Trophoblast cell (in vitro differentiated cells and primary cell): ENCODE results near the gene MSI1.
A peak's percentile ranks its signal among the peaks of the same experiment; 100 is the strongest.

Experiments used
- DNase-seq, 2 donors: peaks; one replicate each; pipeline ENCODE4 v3.0.0-alpha.2; 2016
- H2AFZ ChIP-seq: 2 replicates; pipeline ENCODE4 v1.6.1; 2013; ENCODE audit warnings: low read length, moderate library complexity, mild to moderate bottlenecking; ENCODE audit not compliant: insufficient read depth, poor library complexity
- H2AK5ac ChIP-seq: 2 replicates; pipeline ENCODE4 v1.6.1; 2013; ENCODE audit warnings: mild to moderate bottlenecking, low read length
- H2BK120ac ChIP-seq: 2 replicates; pipeline ENCODE4 v1.6.1; 2013; ENCODE audit warnings: low read length, mild to moderate bottlenecking, moderate library complexity; ENCODE audit not compliant: insufficient read depth, poor library complexity
- H2BK12ac ChIP-seq: 2 replicates; pipeline ENCODE4 v1.6.1; 2013; ENCODE audit warnings: mild to moderate bottlenecking, low read length, moderate library complexity
- H2BK5ac ChIP-seq: 2 replicates; pipeline ENCODE4 v1.6.1; 2013; ENCODE audit warnings: low read length, low read depth, moderate library complexity, mild to moderate bottlenecking; ENCODE audit not compliant: poor library complexity
- H3K14ac ChIP-seq: 2 replicates; pipeline ENCODE4 v1.6.1; 2013; ENCODE audit warnings: mild to moderate bottlenecking, low read length
- H3K18ac ChIP-seq: 2 replicates; pipeline ENCODE4 v1.6.1; 2013; ENCODE audit warnings: mild to moderate bottlenecking, low read length
- H3K23ac ChIP-seq: 2 replicates; pipeline ENCODE4 v1.6.1; 2013; ENCODE audit warnings: low read length
- H3K27ac ChIP-seq: 2 replicates; pipeline ENCODE4 v1.5.1; 2013; ENCODE audit warnings: low read depth, mild to moderate bottlenecking, inconsistent platforms, low read length, moderate library complexity
- H3K27me3 ChIP-seq: 2 replicates; pipeline ENCODE4 v1.6.1; 2013; ENCODE audit warnings: inconsistent platforms, mild to moderate bottlenecking, low read length, moderate library complexity; ENCODE audit not compliant: insufficient read depth
- H3K36me3 ChIP-seq, 2 experiments: 1 replicate in 1 of 2; 2 replicates in 1 of 2; pipeline ENCODE4 v1.6.1; 2013; ENCODE audit warnings: low read length in 2 of 2, mild to moderate bottlenecking in 2 of 2, moderate library complexity in 1 of 2; ENCODE audit not compliant: insufficient read depth in 2 of 2, control insufficient read depth in 1 of 2
- H3K4ac ChIP-seq: 2 replicates; pipeline ENCODE4 v1.6.1; 2013; ENCODE audit warnings: low read depth, mild to moderate bottlenecking, low read length, moderate library complexity
- H3K4me1 ChIP-seq, 2 experiments: 1 replicate in 1 of 2; 2 replicates in 1 of 2; pipeline ENCODE4 v1.6.1; 2013; ENCODE audit warnings: low read length in 2 of 2, mild to moderate bottlenecking in 2 of 2, moderate library complexity in 1 of 2; ENCODE audit not compliant: insufficient read depth in 2 of 2, control insufficient read depth in 1 of 2
- H3K4me2 ChIP-seq: 2 replicates; pipeline ENCODE4 v1.6.1; 2013; ENCODE audit warnings: inconsistent platforms, mild to moderate bottlenecking, low read length, moderate library complexity
- H3K4me3 ChIP-seq: 2 replicates; pipeline ENCODE4 v1.5.1; 2013; ENCODE audit warnings: mild to moderate bottlenecking, low read depth, low read length, inconsistent platforms
- H3K79me1 ChIP-seq: one replicate; pipeline ENCODE4 v1.6.1; 2013; ENCODE audit warnings: low read length
- H3K79me2 ChIP-seq: 2 replicates; pipeline ENCODE4 v1.6.1; 2013; ENCODE audit warnings: low read length, mild to moderate bottlenecking; ENCODE audit not compliant: control insufficient read depth, insufficient read depth, poor library complexity
- H3K9ac ChIP-seq: 2 replicates; pipeline ENCODE4 v1.6.1; 2013; ENCODE audit warnings: mild to moderate bottlenecking, low read length
- H3K9me3 ChIP-seq: 2 replicates; pipeline ENCODE4 v1.6.1; 2013; ENCODE audit warnings: low read depth, mild to moderate bottlenecking, control low read depth, inconsistent platforms, low read length; ENCODE audit not compliant: insufficient read depth
- H4K12ac ChIP-seq: 2 replicates; pipeline ENCODE4 v1.6.1; 2013; ENCODE audit warnings: low read depth, mild to moderate bottlenecking, low read length, moderate library complexity
- H4K8ac ChIP-seq: 2 replicates; pipeline ENCODE4 v1.6.1; 2013; ENCODE audit warnings: low read depth, mild to moderate bottlenecking, low read length, moderate library complexity
- H4K91ac ChIP-seq: one replicate; pipeline ENCODE4 v1.6.1; 2013; ENCODE audit warnings: low read depth, mild to moderate bottlenecking, low read length, moderate library complexity
- WGBS: extraction: QIAGEN DNeasy Blood & Tissue Kit; methylation state at CpG from one replicate; pipeline ENCODE4 v1.1.7; 2013; ENCODE audit warnings: missing lambda C conversion rate; ENCODE audit not compliant: insufficient read length, insufficient coverage; ENCODE audit errors: extremely low coverage; 5-methylcytosine and 5-hydroxymethylcytosine counted together

The MSI1 gene

DNA sequence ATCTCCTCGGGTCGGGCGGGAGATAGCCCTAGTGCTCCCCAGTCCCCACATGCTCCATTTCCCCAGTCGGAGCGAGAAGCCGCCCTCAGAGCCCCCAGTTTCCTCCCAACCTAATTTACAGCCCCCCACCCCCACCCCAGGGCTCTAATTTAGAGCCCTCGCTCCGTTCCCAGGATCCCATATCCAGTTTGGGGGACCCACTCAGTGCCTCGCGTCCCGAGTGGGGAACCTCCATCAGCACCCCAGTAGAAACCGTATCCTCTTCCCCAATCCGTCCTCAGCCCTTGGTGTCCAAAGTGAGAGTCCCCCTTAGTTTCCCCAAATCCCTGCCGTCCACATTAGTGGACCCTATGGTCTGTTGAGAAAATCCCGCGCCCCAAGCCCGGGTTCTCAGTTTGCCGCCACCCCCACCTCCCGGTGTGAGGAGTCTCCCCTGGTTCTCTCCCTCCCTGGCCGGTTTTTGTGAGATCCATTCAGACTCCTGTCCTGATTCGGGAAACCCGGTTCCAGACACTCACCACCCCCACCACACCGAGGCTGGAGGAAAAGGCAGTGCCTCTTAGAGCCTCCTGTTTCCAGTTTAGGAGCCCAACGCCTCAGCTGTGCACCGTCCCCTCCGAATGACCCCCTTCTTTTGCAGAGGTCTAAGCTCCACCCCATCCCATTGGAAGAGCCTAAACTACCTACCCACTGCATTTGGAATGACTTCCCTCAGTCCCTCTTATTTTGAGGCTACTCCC lies 809 bp upstream of the MSI1 start:
- Histone ChIP-seq H4K8ac (peak overlapping the region; percentile 69), H3K4me2 (peak overlapping the region; percentile 93), H3K9ac (peak overlapping the region; percentile 37), H2BK12ac (no peak overlapping the region), H3K4me3 (peak overlapping the region; percentile 63), H2AFZ (peak overlapping the region; percentile 10), H3K9me3 (no peaks in the 10 kb centered on the region), H2BK5ac (no peak overlapping the region), H3K18ac (no peak overlapping the region), H4K91ac (peak overlapping the region; percentile 4), H3K27ac (no peak overlapping the region), H3K27me3 (peaks cover 29% of the 10 kb centered on the region), H3K14ac (peak overlapping the region; percentile 45), H4K12ac (peak overlapping the region; percentile 46), H3K36me3 (no peaks in the 10 kb centered on the region), H3K23ac (no peak overlapping the region), H2AK5ac (no peak overlapping the region), H3K79me1 (peaks cover 6% of the 10 kb centered on the region), H2BK120ac (no peak overlapping the region), H3K4ac (no peak overlapping the region), H3K79me2 (peaks cover 5% of the 10 kb centered on the region), H3K4me1 (peaks cover 0 to 11% of the 10 kb centered on the region in 2 experiments)
- no CpG with 5 or more reads among the region's 26 CpGs for WGBS
- no peak for DNase-seq

DNA sequence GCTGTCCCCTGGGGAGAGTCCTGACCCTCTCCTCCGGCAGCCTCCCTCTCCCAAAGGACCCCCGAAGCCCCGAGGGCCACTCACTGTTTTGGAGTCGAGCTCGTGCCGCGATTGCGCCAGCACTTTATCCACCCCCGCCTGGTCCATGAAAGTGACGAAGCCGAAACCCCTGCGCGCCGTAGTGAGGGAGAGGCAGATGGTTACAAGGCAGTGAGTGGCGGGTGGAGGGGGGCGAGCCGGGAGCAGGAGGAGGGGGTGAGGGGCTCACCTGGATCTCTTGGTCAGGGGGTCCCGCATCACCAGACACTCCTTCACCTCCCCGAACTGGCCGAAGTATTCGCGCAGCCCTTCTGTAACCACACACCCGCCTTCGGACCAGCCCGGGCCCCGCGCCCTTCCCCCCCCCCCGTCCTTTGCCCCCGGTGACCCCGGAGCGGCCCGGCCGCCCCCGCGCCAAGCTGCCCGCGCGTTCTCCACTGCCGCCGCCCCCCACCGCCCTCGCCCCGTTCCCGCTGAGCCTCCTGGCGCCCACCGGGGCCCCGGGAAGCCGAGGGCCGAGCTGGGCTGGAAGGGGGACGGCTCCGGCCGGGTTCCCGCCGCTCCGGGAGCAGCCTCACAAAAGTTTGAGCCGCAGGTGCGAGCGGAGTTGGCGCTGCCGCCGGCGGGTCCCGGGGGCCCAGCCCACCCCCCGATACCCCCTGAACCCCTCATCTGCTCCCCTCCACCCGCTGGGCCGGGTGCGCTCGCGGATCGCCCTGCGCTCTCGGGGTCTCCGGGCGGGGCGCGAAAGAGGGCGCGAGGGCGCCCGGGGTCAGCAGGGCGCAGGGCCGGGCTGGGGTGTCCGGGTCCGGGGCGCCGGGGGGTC lies 808 bp downstream of the MSI1 start:
- Histone ChIP-seq H2AFZ (peak overlapping the region; percentile 59), H3K27me3 (peaks cover 29% of the 10 kb centered on the region), H3K79me2 (peaks cover 5% of the 10 kb centered on the region), H3K23ac (no peak overlapping the region), H3K4me3 (peak overlapping the region; percentile 78), H2AK5ac (no peak overlapping the region), H3K4ac (no peak overlapping the region), H4K8ac (peak overlapping the region; percentile 66), H3K18ac (peak overlapping the region; percentile 73), H2BK5ac (peak overlapping the region; percentile 7), H3K79me1 (peaks cover 6% of the 10 kb centered on the region), H3K9ac (peak overlapping the region; percentile 84), H2BK12ac (no peak overlapping the region), H3K4me1 (peaks cover 3 to 11% of the 10 kb centered on the region in 2 experiments), H3K14ac (peak overlapping the region; percentile 82), H2BK120ac (peak overlapping the region; percentile 60), H3K27ac (no peak overlapping the region), H4K12ac (peak overlapping the region; percentile 31), H3K9me3 (no peaks in the 10 kb centered on the region), H4K91ac (peak overlapping the region; percentile 71), H3K36me3 (peaks cover 3 to 7% of the 10 kb centered on the region in 2 experiments), H3K4me2 (peak overlapping the region; percentile 59)
- DNase-seq, result no peak
- no CpG with 5 or more reads among the region's 86 CpGs for WGBS

DNA sequence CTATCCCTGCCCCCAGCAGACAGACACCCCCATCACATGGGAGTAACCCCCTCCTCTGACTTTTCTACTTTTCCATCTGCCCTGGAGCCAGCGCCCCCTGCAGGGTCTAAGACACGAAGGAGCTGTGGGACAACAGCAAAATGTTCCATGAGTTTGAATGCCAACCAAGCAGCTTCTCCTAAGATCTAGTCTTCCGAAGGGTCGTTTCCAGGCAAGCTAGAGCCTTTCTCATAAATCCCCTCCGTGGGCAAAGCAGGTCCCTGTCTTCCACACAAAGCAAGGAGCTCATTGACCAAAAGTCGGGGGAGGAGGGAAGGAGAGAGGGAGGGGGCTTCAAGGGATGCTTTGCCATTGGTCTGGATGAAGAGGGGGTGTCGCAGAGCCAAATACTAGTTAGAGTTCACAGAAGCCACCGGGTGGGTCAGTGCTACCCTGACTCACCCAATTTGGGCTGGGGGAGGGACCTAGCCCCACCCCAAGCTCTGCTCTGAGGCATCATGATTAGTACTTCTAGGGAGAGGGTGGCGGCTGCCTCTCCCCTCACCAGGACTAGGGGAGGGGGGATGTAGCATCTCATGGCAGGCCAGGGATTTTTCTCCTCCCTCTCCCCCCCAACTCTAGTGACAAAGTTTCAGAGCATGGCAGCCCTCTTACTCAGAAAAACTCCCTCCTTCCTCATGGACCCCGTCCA lies 1.6 kb downstream of the MSI1 start:
- H3K79me1 ChIP-seq, result peaks cover 6% of the 10 kb centered on the region
- no peak overlapping the region for H3K18ac ChIP-seq
- peaks cover 8 to 14% of the 10 kb centered on the region in 2 experiments for H3K36me3 ChIP-seq
- no peak overlapping the region for H3K14ac ChIP-seq
- peak overlapping the region; percentile 78 for H3K4me3 ChIP-seq
- H3K27ac ChIP-seq, result no peak overlapping the region
- no peak overlapping the region for H3K9ac ChIP-seq
- no peak overlapping the region for H4K8ac ChIP-seq
- WGBS, result no CpG with 5 or more reads among the region's 10 CpGs
- H2AFZ ChIP-seq, result no peak overlapping the region
- no peak for DNase-seq
- no peak overlapping the region for H3K4ac ChIP-seq
- H2AK5ac ChIP-seq, result no peak overlapping the region
- H2BK5ac ChIP-seq, result no peak overlapping the region
- H3K9me3 ChIP-seq, result no peaks in the 10 kb centered on the region
- peaks cover 5% of the 10 kb centered on the region for H3K79me2 ChIP-seq
- no peak overlapping the region for H4K12ac ChIP-seq
- no peak overlapping the region for H2BK120ac ChIP-seq
- no peak overlapping the region for H4K91ac ChIP-seq
- H3K4me1 ChIP-seq, result peaks cover 5 to 13% of the 10 kb centered on the region in 2 experiments
- no peak overlapping the region for H2BK12ac ChIP-seq
- H3K27me3 ChIP-seq, result peaks cover 29% of the 10 kb centered on the region
- peak overlapping the region; percentile 59 for H3K4me2 ChIP-seq
- H3K23ac ChIP-seq, result no peak overlapping the region

DNA sequence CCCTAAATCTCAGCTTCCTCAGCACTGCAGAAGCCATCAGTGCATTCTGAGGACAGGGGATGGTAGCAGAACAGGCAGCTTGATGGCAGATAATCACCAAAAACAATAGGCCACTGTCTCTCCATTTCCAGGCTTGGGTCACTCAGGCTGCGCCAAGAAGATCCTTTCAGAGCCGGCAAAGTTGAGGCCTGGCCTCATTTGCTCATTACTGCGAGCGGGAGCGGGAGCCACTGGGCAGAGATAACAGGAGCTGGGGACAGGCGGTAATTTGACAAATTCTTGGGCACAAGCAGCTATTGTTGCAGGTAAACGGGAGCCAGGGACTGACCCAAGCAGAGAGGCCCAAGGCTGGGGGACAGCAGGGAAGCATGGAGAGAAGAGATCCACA lies 2.1 kb downstream of the MSI1 start:
- Histone ChIP-seq H3K23ac (no peak overlapping the region), H3K14ac (no peak overlapping the region), H3K79me2 (peaks cover 6% of the 10 kb centered on the region), H3K4me2 (no peak overlapping the region), H3K79me1 (peaks cover 11% of the 10 kb centered on the region), H3K9ac (no peak overlapping the region), H3K9me3 (no peaks in the 10 kb centered on the region), H2AFZ (no peak overlapping the region), H2BK12ac (no peak overlapping the region), H3K27ac (no peak overlapping the region), H3K4ac (no peak overlapping the region), H4K91ac (no peak overlapping the region), H2AK5ac (no peak overlapping the region), H3K27me3 (peaks cover 29% of the 10 kb centered on the region), H2BK120ac (no peak overlapping the region), H3K4me1 (peaks cover 11 to 19% of the 10 kb centered on the region in 2 experiments), H4K12ac (no peak overlapping the region), H3K36me3 (peaks cover 10 to 18% of the 10 kb centered on the region in 2 experiments), H3K4me3 (no peak overlapping the region), H4K8ac (no peak overlapping the region), H2BK5ac (no peak overlapping the region), H3K18ac (no peak overlapping the region)
- WGBS, result no CpG with 5 or more reads among the region's 7 CpGs
- DNase-seq, result no peak
